SK-N-SH (cell line): ENCODE results near the gene ADAP1. TPM values are rescaled to one million over a fixed set of nuclear protein-coding genes. Genes with fewer than 3 reads are reported as not detected.

Experiments used
- CTCF ChIA-PET: fragments of 300-600, 350-600 bp; formaldehyde crosslinking; extraction: SDS; loops from one replicate; lab custom pipeline; 2021; lab: Yijun Ruan, JAX
- POLR2A ChIA-PET: fragments of 350-600 bp; sonication (Branson Sonifier 250); formaldehyde crosslinking; extraction: SDS; loops from one replicate; lab custom pipeline; 2020; ENCODE audit warnings: antibody characterized with exemption, inconsistent platforms; lab: Yijun Ruan, JAX
- DNase-seq: peaks from one replicate; pipeline ENCODE4 v3.0.0; 2012
- H2AFZ ChIP-seq: fragments of 200-600 bp; sonication (generic); 2 replicates; pipeline ENCODE4 v1.8.1; 2016; ENCODE audit warnings: antibody characterized with exemption, mild to moderate bottlenecking, low read depth
- H3F3A ChIP-seq: fragments of 200-600 bp; sonication (generic); replicated peaks from 2 replicates; pipeline ENCODE3; 2016; ENCODE audit warnings: antibody characterized with exemption, mild to moderate bottlenecking; ENCODE audit not compliant: insufficient read depth
- H3K27ac ChIP-seq, 2 experiments: fragments of 200-500 bp in 1 of 2; fragments of 200-600 bp in 1 of 2; sonication (Bioruptor generic) in 1 of 2; sonication (generic), shearing (Covaris generic) in 1 of 2; 2 replicates each; pipeline versions ENCODE4 v1.5.1 to v1.6.1; 2014 to 2016; ENCODE audit warnings: low read depth in 2 of 2, inconsistent platforms in 1 of 2, low read length in 1 of 2, mild to moderate bottlenecking in 1 of 2, mixed read lengths in 1 of 2
- H3K27me3 ChIP-seq: fragments of 200-600 bp; sonication (generic), shearing (Covaris generic); 2 replicates; pipeline ENCODE4 v1.6.1; 2016; ENCODE audit warnings: mixed run types; ENCODE audit not compliant: insufficient read depth
- H3K36me3 ChIP-seq, 2 experiments: fragments of 200-500 bp in 1 of 2; fragments of 200-600 bp in 1 of 2; sonication (Bioruptor generic) in 1 of 2; sonication (generic) in 1 of 2; replicated peaks in 1 of 2; 2 replicates each; pipeline versions ENCODE3 to v1.5.1; 2014 to 2016; ENCODE audit warnings: low read length in 1 of 2, mild to moderate bottlenecking in 1 of 2; ENCODE audit not compliant: insufficient read depth in 2 of 2, control insufficient read depth in 1 of 2
- H3K4me1 ChIP-seq, 2 experiments: fragments of 200-500 bp in 1 of 2; fragments of 200-600 bp in 1 of 2; sonication (Bioruptor generic) in 1 of 2; sonication (generic), shearing (Covaris generic) in 1 of 2; 2 replicates each; pipeline versions ENCODE4 v1.5.1 to v1.6.1; 2014 to 2016; ENCODE audit warnings: low read depth in 1 of 2, low read length in 1 of 2, mixed run types in 1 of 2; ENCODE audit not compliant: insufficient read depth in 2 of 2, control insufficient read depth in 1 of 2
- H3K4me2 ChIP-seq: fragments of 200-600 bp; sonication (generic), shearing (Covaris generic); 2 replicates; pipeline ENCODE4 v1.6.1; 2017; ENCODE audit warnings: mixed run types
- H3K4me3 ChIP-seq, 2 experiments: fragments of 200-500 bp in 1 of 2; fragments of 200-600 bp in 1 of 2; sonication (Bioruptor generic) in 1 of 2; sonication (generic), shearing (Covaris generic) in 1 of 2; 2 replicates each; pipeline versions ENCODE4 v1.5.1 to v1.8.1; 2014 to 2016; ENCODE audit warnings: low read depth in 2 of 2, inconsistent platforms in 1 of 2, low read length in 1 of 2, mild to moderate bottlenecking in 1 of 2, mixed read lengths in 1 of 2, moderate library complexity in 1 of 2
- H3K79me2 ChIP-seq: fragments of 200-600 bp; sonication (generic); 2 replicates; pipeline ENCODE4 v1.8.1; 2017; ENCODE audit warnings: mild to moderate bottlenecking; ENCODE audit not compliant: insufficient read depth
- H3K9ac ChIP-seq: fragments of 200-600 bp; sonication (generic); 2 replicates; pipeline ENCODE4 v1.6.1; 2017; ENCODE audit warnings: mixed run types
- H3K9me2 ChIP-seq: fragments of 200-600 bp; sonication (generic); 2 replicates; pipeline ENCODE4 v1.6.1; 2017; ENCODE audit warnings: mixed run types
- H3K9me3 ChIP-seq: fragments of 200-600 bp; sonication (generic); 2 replicates; pipeline ENCODE4 v1.6.1; 2017; ENCODE audit warnings: mixed run types, mild to moderate bottlenecking, moderate library complexity
- H4K20me1 ChIP-seq: fragments of 200-600 bp; sonication (generic); 2 replicates; pipeline ENCODE4 v1.6.1; 2017; ENCODE audit warnings: mild to moderate bottlenecking, mixed run types; ENCODE audit not compliant: insufficient read depth
- CHD2 ChIP-seq: fragments of 150-350 bp; IDR thresholded peaks from 2 replicates; pipeline ENCODE4 v1.6.1; 2018; ENCODE audit warnings: low read length; ENCODE audit not compliant: partially characterized antibody
- ELF1 ChIP-seq: IDR thresholded peaks from 2 replicates; pipeline ENCODE4 v1.4.0; 2012
- EP300 ChIP-seq, 2 experiments: IDR thresholded peaks; 2 replicates each; pipeline versions ENCODE4 v1.4.0 to v1.6.1; 2012; ENCODE audit warnings: borderline replicate concordance in 1 of 2, low read depth in 1 of 2, low read length in 1 of 2
- FOSL2 ChIP-seq: IDR thresholded peaks from 2 replicates; pipeline ENCODE4 v1.4.0; 2012; ENCODE audit warnings: low read depth, mild to moderate bottlenecking, moderate library complexity, borderline replicate concordance
- FOXM1 ChIP-seq: IDR thresholded peaks from 2 replicates; pipeline ENCODE4 v1.4.0; 2012; ENCODE audit warnings: low read depth, mild to moderate bottlenecking
- MXI1 ChIP-seq: IDR thresholded peaks from 2 replicates; pipeline ENCODE4 v1.6.1; 2012; ENCODE audit warnings: mild to moderate bottlenecking, low read depth, low read length, improper control_type of control experiment
- RAD21 ChIP-seq: IDR thresholded peaks from 2 replicates; pipeline ENCODE4 v1.6.1; 2012; ENCODE audit warnings: mild to moderate bottlenecking, low read length
- REST ChIP-seq: IDR thresholded peaks from 2 replicates; pipeline ENCODE4 v1.6.1; 2012; ENCODE audit warnings: mild to moderate bottlenecking, low read depth, low read length, moderate library complexity
- RXRA ChIP-seq: IDR thresholded peaks from 2 replicates; pipeline ENCODE4 v1.4.0; 2012; ENCODE audit warnings: low read depth, mild to moderate bottlenecking, borderline replicate concordance
- SIN3A ChIP-seq: IDR thresholded peaks from 2 replicates; pipeline ENCODE4 v1.6.1; 2012; ENCODE audit warnings: low read depth, mild to moderate bottlenecking, low read length, moderate library complexity, borderline replicate concordance
- SMC3 ChIP-seq: IDR thresholded peaks from 2 replicates; pipeline ENCODE4 v1.6.1; 2012; ENCODE audit warnings: low read depth, low read length, improper control_type of control experiment
- TAF1 ChIP-seq: IDR thresholded peaks from 2 replicates; pipeline ENCODE4 v1.6.1; 2012; ENCODE audit warnings: low read depth, mild to moderate bottlenecking, low read length, moderate library complexity, borderline replicate concordance
- TCF12 ChIP-seq: IDR thresholded peaks from 2 replicates; pipeline ENCODE4 v1.4.0; 2012
- USF1 ChIP-seq: IDR thresholded peaks from 2 replicates; pipeline ENCODE4 v1.4.0; 2012; ENCODE audit warnings: low read depth, borderline replicate concordance
- WGBS: methylation state at CpG from one replicate; pipeline ENCODE4 v1.1.6; 2017; ENCODE audit warnings: low lambda C conversion rate; 5-methylcytosine and 5-hydroxymethylcytosine counted together
- polyA plus RNA-seq, 3 experiments: library from polyadenylated mRNA; depleted of rRNA; stranded (reverse); fragments of >200 nt; gene quantifications; 2 replicates each; pipeline ENCODE4 v1.2.3, GENCODE V29; 2012
- TF ChIP-seq, protein P1 (sequence below): IDR thresholded peaks from 2 replicates; pipeline ENCODE4 v1.4.0; 2012; ENCODE audit warnings: low read depth, borderline replicate concordance

ADAP1 gene
- polyA plus RNA-seq, 1 of the 3 experiments (the other 2 are of a cell fraction) = 3.2 TPM

GRCh38 chr7:895451-896052 is 58.9 kb downstream of the ADAP1 start:
- TF ChIP-seq FOSL2 (no peak), USF1 (no peak), EP300 (IDR thresholded peaks at IDR 0.05; ENCODE audit: borderline replicate concordance in 1 of 2, low read depth in 1 of 2, low read length in 1 of 2) (no peak), CHD2 (no peak), RXRA (no peak), MXI1 (no peak), SMC3 (no peak), ELF1 (no peak), FOXM1 (no peak), TAF1 (no peak), SIN3A (no peak), TCF12 (no peak), RAD21 (no peak)
- TF ChIP-seq, protein P1, sequence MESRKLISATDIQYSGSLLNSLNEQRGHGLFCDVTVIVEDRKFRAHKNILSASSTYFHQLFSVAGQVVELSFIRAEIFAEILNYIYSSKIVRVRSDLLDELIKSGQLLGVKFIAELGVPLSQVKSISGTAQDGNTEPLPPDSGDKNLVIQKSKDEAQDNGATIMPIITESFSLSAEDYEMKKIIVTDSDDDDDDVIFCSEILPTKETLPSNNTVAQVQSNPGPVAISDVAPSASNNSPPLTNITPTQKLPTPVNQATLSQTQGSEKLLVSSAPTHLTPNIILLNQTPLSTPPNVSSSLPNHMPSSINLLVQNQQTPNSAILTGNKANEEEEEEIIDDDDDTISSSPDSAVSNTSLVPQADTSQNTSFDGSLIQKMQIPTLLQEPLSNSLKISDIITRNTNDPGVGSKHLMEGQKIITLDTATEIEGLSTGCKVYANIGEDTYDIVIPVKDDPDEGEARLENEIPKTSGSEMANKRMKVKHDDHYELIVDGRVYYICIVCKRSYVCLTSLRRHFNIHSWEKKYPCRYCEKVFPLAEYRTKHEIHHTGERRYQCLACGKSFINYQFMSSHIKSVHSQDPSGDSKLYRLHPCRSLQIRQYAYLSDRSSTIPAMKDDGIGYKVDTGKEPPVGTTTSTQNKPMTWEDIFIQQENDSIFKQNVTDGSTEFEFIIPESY = no peak

GRCh38 chr7:894927-895450 is 59.5 kb downstream of the ADAP1 start:
- Histone ChIP-seq H3K4me2 (no peak overlapping the region), H3K9me3 (no peaks in the 10 kb centered on the region), H3K27ac (no peak overlapping the region), H3K79me2 (no peaks in the 10 kb centered on the region), H2AFZ (no peak overlapping the region)
- no peak for DNase-seq
- TF ChIP-seq REST = no peak
- TF ChIP-seq, all 33 proteins: peak for 0
- Histone ChIP-seq H3F3A (peaks cover 5% of the 10 kb centered on the region), H3K27me3 (no peaks in the 10 kb centered on the region), H3K36me3 (peaks cover 0 to 60% of the 10 kb centered on the region in 2 experiments), H4K20me1 (peaks cover 3% of the 10 kb centered on the region; the same call in 1 of the 2 replicates), H3K9ac (no peak overlapping the region), H3K4me1 (peaks cover 0 to 6% of the 10 kb centered on the region in 2 experiments; a peak in 1 of 4 replicates), H3K4me3 (no peak overlapping the region), H3K9me2 (no peaks in the 10 kb centered on the region)
- 91% methylated on average over 20 of the region's 21 CpGs for WGBS
- CTCF ChIA-PET = interaction anchor here (1.0 to 2.2 kb wide), 3 partner anchors 12 to 98 kb away, joined by 3 to 7 read pairs (median 3); no protein-coding TSS in a partner anchor
- POLR2A ChIA-PET = no interaction called here

More at GRCh38 chr7:895451-896052, 58.9 kb downstream of the ADAP1 start:
- Histone ChIP-seq H2AFZ (no peak overlapping the region), H4K20me1 (peaks cover 3% of the 10 kb centered on the region; the same call in 1 of the 2 replicates), H3F3A (peaks cover 5% of the 10 kb centered on the region), H3K27ac (no peak overlapping the region), H3K9me2 (no peaks in the 10 kb centered on the region), H3K9ac (no peak overlapping the region), H3K4me2 (no peak overlapping the region), H3K4me1 (peaks cover 0 to 7% of the 10 kb centered on the region in 2 experiments; a peak in 1 of 4 replicates), H3K27me3 (no peaks in the 10 kb centered on the region), H3K36me3 (peaks cover 0 to 58% of the 10 kb centered on the region in 2 experiments), H3K9me3 (no peaks in the 10 kb centered on the region), H3K79me2 (no peaks in the 10 kb centered on the region), H3K4me3 (no peak overlapping the region)
- CTCF ChIA-PET = interaction anchor here (0.8 to 2.2 kb wide), 3 partner anchors 12 to 574 kb away, joined by 3 to 7 read pairs (median 3); no protein-coding TSS in a partner anchor
- DNase-seq = no peak
- 98% methylated on average over 50 of the region's 52 CpGs for WGBS
- POLR2A ChIA-PET = no interaction called here
